ENCODE data around the gene NLGN4X.

NLGN4X gene

DNA sequence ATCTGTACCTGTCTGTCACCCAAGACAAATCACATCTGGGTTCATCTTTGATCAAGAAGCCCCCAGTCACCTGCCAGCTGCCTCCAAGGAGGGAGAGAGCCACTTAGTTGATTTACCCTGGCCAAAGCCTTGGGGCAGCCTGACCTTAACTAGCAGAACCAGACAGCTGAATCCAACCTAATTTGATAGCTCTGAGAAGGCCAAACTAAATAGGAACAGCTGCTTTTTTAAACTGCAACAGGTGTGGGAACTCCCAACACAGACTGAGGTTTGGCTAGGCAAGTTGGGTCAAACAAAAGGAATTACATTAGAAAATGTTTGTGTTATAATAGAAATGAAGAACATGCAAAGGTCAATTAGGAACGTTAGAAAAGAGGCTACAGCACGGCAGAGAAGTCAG, 375.7 kb downstream of the NLGN4X start:
- H3K36me3 ChIP-seq (ENCODE audit: control insufficient read depth, low read depth, low read length): no peaks in the 10 kb centered on the region
- H3K9ac ChIP-seq (ENCODE audit: low read length): no peak overlapping the region
- H3K4me3 ChIP-seq (ENCODE audit: low read length): no peak overlapping the region
- no peaks in the 10 kb centered on the region for H3K27me3 ChIP-seq (ENCODE audit: control insufficient read depth, insufficient read depth, low read length)
- peaks cover 5% of the 10 kb centered on the region for H3K4me1 ChIP-seq (ENCODE audit: control insufficient read depth, low read depth, low read length)
- H3K27ac ChIP-seq (ENCODE audit: low read length): no peak overlapping the region
- H3K9me3 ChIP-seq (ENCODE audit: control insufficient read depth, low read depth, low read length): no peaks in the 10 kb centered on the region

DNA sequence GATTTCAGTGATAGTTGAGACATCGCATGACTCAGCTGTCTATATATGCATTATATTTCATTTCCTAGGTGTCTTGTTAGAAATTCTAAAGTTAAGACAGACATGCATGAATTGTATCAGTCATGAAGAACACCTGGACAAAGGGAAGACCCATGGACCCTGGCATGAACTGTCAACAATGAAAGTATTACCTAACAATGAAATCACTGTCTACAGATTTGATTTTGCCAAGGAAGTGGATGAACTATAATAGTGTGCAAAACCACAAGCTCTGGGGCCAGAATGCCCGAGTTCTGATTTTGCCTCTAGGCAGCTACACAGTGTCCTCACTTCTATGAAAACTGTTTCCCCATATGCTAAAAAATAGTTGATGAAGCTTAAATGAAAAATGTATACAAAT, 386.1 kb downstream of the NLGN4X start:
- no peaks in the 10 kb centered on the region for H3K27me3 ChIP-seq (ENCODE audit: control insufficient read depth, insufficient read depth, low read length)
- no peaks in the 10 kb centered on the region for H3K4me1 ChIP-seq (ENCODE audit: control insufficient read depth, low read depth, low read length)
- H3K4me3 ChIP-seq (ENCODE audit: low read length): no peak overlapping the region
- no peak overlapping the region for H3K27ac ChIP-seq (ENCODE audit: low read length)
- H3K36me3 ChIP-seq (ENCODE audit: control insufficient read depth, low read depth, low read length): no peaks in the 10 kb centered on the region
- H3K9me3 ChIP-seq (ENCODE audit: control insufficient read depth, low read depth, low read length): no peaks in the 10 kb centered on the region
- H3K9ac ChIP-seq (ENCODE audit: low read length): no peak overlapping the region

Data from iPS-18a (cell line).